ENCODE measurements around the gene ZMYND8.
"Not testable (repeated sequence)": the region's sequence is repeated elsewhere in the genome, so short reads cannot be mapped to it uniquely, and the experiment has no call there.

Gene ZMYND8

DNA sequence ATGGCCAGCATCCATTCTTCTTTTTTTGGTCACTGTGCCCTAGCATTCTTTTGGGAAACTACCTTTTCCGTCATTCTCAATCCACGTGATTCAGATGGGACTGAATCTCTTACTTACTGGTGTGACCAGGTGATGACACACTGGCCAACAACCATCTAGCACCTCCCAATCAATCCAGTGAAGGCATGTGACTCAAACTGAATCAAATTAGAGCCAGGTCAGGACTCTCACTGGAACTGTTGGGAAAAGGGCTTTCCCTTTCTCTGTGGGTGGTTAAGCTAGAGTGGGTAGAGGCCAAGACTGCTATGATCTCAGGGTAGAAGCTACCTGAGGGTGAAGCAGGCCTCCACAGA, 36.2 kb upstream of the ZMYND8 start:
- TF ChIP-seq, protein P1, sequence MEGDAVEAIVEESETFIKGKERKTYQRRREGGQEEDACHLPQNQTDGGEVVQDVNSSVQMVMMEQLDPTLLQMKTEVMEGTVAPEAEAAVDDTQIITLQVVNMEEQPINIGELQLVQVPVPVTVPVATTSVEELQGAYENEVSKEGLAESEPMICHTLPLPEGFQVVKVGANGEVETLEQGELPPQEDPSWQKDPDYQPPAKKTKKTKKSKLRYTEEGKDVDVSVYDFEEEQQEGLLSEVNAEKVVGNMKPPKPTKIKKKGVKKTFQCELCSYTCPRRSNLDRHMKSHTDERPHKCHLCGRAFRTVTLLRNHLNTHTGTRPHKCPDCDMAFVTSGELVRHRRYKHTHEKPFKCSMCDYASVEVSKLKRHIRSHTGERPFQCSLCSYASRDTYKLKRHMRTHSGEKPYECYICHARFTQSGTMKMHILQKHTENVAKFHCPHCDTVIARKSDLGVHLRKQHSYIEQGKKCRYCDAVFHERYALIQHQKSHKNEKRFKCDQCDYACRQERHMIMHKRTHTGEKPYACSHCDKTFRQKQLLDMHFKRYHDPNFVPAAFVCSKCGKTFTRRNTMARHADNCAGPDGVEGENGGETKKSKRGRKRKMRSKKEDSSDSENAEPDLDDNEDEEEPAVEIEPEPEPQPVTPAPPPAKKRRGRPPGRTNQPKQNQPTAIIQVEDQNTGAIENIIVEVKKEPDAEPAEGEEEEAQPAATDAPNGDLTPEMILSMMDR (IDR thresholded peaks at IDR 0.05), result no peak
- Histone ChIP-seq H3K27me3 (no peaks in the 10 kb centered on the region), H3K27ac (no peak overlapping the region), H3K4me1 (peaks cover 0 to 7% (median 0%) of the 10 kb centered on the region in 4 donors), H3K36me3 (no peaks in the 10 kb centered on the region), H3K4me3 (no peak overlapping the region), H3K9me3 (no peaks in the 10 kb centered on the region)
- intact Hi-C loops (cut with DNase I; ENCODE audit: low total_unique reads), result no loop called here
- DNase-seq, result no peak

DNA sequence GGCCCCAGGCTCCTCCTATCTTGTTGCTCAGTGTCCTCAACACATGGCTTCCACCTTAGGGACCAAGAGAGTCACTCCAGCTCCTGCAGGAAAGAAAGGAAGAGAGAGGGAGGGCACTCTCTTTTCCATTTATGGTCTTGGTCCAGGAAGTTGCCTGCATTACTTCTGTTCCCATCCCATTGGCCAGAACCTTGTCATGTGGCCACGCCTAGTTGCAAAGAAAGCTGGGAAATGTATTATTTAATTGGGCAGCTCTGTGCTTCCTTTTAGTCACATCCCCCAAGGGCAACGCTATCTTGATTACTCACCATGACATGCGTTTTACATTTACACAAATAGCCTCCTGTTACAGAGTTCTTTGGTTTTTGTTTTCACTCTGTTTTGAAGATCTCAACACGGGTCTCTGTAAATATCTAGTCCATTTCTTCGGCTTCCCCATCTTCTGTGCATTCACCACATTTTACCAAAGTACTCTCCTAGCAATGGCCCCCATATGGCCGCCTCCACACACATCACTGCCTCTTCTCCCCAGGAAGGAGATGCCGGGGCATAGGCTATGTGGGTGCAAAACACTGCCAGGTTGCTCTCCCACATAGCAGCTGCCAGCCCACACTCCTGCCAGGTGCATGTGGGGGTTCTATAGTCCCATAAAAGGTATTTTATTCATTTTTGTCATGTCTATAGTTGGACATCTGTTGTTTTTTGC, 35.7 kb upstream of the ZMYND8 start:
- Histone ChIP-seq H3K36me3 (no peaks in the 10 kb centered on the region), H3K4me3 (no peak overlapping the region), H3K27ac (no peak overlapping the region), H3K9me3 (no peaks in the 10 kb centered on the region), H3K27me3 (no peaks in the 10 kb centered on the region), H3K4me1 (peaks cover 0 to 2% (median 0%) of the 10 kb centered on the region in 4 donors)
- DNase-seq, result no peak
- TF ChIP-seq, protein P1 (IDR thresholded peaks at IDR 0.05), result no peak
- intact Hi-C loops (cut with DNase I; ENCODE audit: low total_unique reads), result no loop called here

DNA sequence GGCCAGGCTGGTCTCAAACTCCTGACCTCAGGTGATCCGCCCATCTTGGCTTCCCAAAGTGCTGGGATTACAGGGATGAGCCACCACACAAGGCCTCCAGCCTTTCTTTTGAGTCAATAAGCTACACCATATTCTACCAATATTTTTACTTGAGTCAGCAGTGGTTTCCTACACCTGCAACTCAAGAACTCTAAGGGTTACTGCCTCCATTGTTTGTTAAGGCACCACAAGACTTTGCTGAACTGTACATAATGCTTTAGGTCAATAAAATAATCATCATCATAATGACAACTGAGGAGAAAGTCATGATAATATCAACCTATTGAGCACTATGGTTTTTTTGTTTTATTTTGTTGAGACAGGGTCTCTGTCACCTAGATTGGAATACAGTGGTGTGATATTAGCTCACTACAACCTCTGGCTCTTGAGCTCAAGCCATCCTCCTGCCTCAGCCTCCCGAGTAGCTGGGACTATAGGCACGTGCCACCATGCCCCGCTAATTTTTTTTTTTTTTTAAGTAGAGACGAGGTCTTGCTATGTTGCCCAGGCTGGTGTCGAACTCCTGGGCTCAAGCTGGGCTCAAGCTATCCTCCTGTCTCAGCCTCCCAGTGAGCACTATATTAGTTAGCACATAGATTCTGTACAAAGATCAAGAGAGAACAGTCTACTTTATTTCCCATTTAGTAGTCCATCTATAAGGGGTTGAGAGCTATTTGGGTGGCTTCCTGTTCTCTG, 34.9 kb upstream of the ZMYND8 start:
- DNase-seq, result no peak
- Histone ChIP-seq H3K36me3 (no peaks in the 10 kb centered on the region), H3K27ac (no peak overlapping the region), H3K4me1 (no peaks in the 10 kb centered on the region), H3K27me3 (no peaks in the 10 kb centered on the region), H3K4me3 (no peak overlapping the region), H3K9me3 (no peaks in the 10 kb centered on the region)
- TF ChIP-seq, protein P1 (IDR thresholded peaks at IDR 0.05), result no peak
- intact Hi-C loops (cut with DNase I; ENCODE audit: low total_unique reads), result no loop called here

DNA sequence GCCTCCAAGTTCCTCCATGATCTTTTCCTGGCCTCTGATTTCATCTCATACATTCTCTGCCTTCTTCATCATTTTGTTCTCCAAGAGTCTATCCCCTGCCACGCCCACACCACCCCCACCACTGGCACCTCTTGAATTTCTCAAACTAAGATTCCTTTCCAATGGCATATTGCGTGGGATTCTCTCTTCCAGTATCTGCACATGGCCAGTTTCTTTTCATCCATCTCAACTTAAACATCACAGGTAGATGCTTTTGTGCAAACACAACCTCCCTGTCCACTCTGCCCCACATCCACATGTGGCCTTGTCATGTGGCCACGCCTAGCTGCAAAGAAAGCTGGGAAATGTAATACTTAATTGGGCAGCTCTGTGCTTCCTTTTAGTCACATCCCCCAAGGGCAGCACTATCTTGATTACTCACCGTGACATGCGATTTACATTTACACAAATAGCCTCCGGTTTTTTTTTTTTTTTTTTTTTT, 33.4 kb upstream of the ZMYND8 start:
- intact Hi-C loops (cut with DNase I; ENCODE audit: low total_unique reads), result loop anchor here (10.0 kb wide), 1 partner anchor 235 kb away; no protein-coding TSS in a partner anchor
- Histone ChIP-seq H3K27me3 (no peaks in the 10 kb centered on the region), H3K9me3 (no peaks in the 10 kb centered on the region), H3K4me1 (no peaks in the 10 kb centered on the region), H3K27ac (no peak overlapping the region), H3K36me3 (no peaks in the 10 kb centered on the region), H3K4me3 (no peak overlapping the region)
- TF ChIP-seq, protein P1 (IDR thresholded peaks at IDR 0.05), result no peak
- no peak for DNase-seq

DNA sequence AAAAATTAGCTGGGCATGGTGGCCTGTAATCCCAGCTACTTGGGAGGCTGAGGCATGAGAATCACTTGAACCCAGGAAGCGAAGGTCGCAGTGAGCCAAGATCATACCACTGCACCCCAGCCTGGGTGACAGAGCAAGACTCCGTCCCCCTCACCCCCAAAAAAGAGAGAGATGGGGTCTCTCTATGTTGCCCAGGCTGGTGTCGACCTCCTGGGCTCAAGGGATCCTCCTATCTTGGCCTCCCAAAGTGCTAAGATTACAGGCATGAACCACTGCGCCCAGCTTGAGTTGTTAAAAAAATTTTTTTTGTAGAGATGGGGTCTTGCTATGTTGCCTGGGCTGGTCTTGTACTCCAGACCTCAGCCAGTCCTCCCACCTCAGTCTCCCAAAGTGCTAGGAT, 29.5 kb upstream of the ZMYND8 start:
- not testable (repeated sequence) for H3K27me3 ChIP-seq, DNase-seq, H3K9me3 ChIP-seq, H3K4me3 ChIP-seq, H3K36me3 ChIP-seq
- intact Hi-C loops (cut with DNase I; ENCODE audit: low total_unique reads), result loop anchor here (2.0 to 10.0 kb wide), 2 partner anchors 189 to 239 kb away; no protein-coding TSS in a partner anchor
- Histone ChIP-seq H3K27ac (peak overlapping the region; percentile 68 to 77), H3K4me1 (peaks cover 0 to 15% (median 8%) of the 10 kb centered on the region in 4 donors)
